ENCODE results near the gene ZNF554.
"Not testable (repeated sequence)": the region's sequence is repeated elsewhere in the genome, so short reads cannot be mapped to it uniquely, and the experiment has no call there.

Gene ZNF554

GRCh38 chr19:2791876-2792275 is 27.8 kb upstream of the ZNF554 start:
- Histone ChIP-seq H3K9me3 (ENCODE audit: insufficient read depth, low read length) (no peaks in the 10 kb centered on the region), H3K27ac (ENCODE audit: low read length) (no peak overlapping the region), H3K4me2 (ENCODE audit: low read length) (no peak overlapping the region), H3K4me3 (ENCODE audit: low read length) (no peak overlapping the region), H3K79me2 (ENCODE audit: low read length) (peaks cover 65% of the 10 kb centered on the region), H3K36me3 (replicated peaks; ENCODE audit: low read depth, low read length) (peaks cover 75% of the 10 kb centered on the region), H3K4me1 (ENCODE audit: low read length) (no peaks in the 10 kb centered on the region), H2AFZ (ENCODE audit: low read depth, low read length) (no peak overlapping the region), H3K9ac (ENCODE audit: low read length) (no peak overlapping the region), H3K27me3 (ENCODE audit: low read depth, low read length) (no peaks in the 10 kb centered on the region), H4K20me1 (ENCODE audit: insufficient read depth, low read length) (peaks cover 9% of the 10 kb centered on the region; the same call in 1 of the 2 replicates)
- no peak for TF ChIP-seq EZH2phosphoT487 (IDR thresholded peaks at IDR 0.05; ENCODE audit: low read depth)
- TF ChIP-seq, protein P1, sequence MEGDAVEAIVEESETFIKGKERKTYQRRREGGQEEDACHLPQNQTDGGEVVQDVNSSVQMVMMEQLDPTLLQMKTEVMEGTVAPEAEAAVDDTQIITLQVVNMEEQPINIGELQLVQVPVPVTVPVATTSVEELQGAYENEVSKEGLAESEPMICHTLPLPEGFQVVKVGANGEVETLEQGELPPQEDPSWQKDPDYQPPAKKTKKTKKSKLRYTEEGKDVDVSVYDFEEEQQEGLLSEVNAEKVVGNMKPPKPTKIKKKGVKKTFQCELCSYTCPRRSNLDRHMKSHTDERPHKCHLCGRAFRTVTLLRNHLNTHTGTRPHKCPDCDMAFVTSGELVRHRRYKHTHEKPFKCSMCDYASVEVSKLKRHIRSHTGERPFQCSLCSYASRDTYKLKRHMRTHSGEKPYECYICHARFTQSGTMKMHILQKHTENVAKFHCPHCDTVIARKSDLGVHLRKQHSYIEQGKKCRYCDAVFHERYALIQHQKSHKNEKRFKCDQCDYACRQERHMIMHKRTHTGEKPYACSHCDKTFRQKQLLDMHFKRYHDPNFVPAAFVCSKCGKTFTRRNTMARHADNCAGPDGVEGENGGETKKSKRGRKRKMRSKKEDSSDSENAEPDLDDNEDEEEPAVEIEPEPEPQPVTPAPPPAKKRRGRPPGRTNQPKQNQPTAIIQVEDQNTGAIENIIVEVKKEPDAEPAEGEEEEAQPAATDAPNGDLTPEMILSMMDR (IDR thresholded peaks at IDR 0.05; ENCODE audit: low read depth, low read length) = no peak

DNA sequence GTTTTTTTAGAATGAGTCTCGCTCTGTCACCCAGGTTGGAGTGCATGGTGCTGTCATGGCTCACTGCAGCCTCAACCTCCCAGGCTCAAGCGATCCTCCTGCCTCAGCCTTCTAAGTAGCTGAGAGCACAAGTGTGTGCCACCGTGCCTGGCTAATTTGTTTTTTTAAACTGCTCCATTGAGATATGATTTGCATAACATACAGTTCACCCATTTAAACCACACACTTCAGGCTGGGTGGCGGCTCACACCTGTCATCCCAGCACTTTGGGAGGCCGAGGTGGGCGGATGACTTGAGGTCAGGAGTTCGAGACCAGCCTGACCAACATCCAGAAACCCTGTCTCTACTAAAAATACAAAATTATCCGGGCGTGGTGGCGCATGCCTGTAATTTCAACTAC is 27.0 kb upstream of the ZNF554 start:
- H3K4me1 ChIP-seq (ENCODE audit: low read length); H3K27ac ChIP-seq (ENCODE audit: low read length): not testable (repeated sequence)

GRCh38 chr19:2793126-2793525 is 26.5 kb upstream of the ZNF554 start:
- TF ChIP-seq, protein P1 (IDR thresholded peaks at IDR 0.05; ENCODE audit: low read depth, low read length) = no peak
- no peak for TF ChIP-seq EZH2phosphoT487 (IDR thresholded peaks at IDR 0.05; ENCODE audit: low read depth)
- Histone ChIP-seq H3K79me2 (ENCODE audit: low read length) (peaks cover 55% of the 10 kb centered on the region), H3K9ac (ENCODE audit: low read length) (no peak overlapping the region), H4K20me1 (ENCODE audit: insufficient read depth, low read length) (peaks cover 9% of the 10 kb centered on the region; the same call in 1 of the 2 replicates), H3K27me3 (ENCODE audit: low read depth, low read length) (no peaks in the 10 kb centered on the region), H3K36me3 (replicated peaks; ENCODE audit: low read depth, low read length) (peaks cover 73% of the 10 kb centered on the region), H3K4me2 (ENCODE audit: low read length) (no peak overlapping the region), H3K4me3 (ENCODE audit: low read length) (no peak overlapping the region), H3K9me3 (ENCODE audit: insufficient read depth, low read length) (no peaks in the 10 kb centered on the region), H2AFZ (ENCODE audit: low read depth, low read length) (no peak overlapping the region), H3K4me1 (ENCODE audit: low read length) (no peaks in the 10 kb centered on the region), H3K27ac (ENCODE audit: low read length) (no peak overlapping the region)

More for the DNA sequence above, 27.0 kb upstream of the ZNF554 start:
- Histone ChIP-seq H3K79me2 (ENCODE audit: low read length) (peaks cover 60% of the 10 kb centered on the region), H3K36me3 (replicated peaks; ENCODE audit: low read depth, low read length) (peaks cover 75% of the 10 kb centered on the region)
- H2AFZ ChIP-seq (ENCODE audit: low read depth, low read length); H3K9ac ChIP-seq (ENCODE audit: low read length); H4K20me1 ChIP-seq (ENCODE audit: insufficient read depth, low read length); H3K9me3 ChIP-seq (ENCODE audit: insufficient read depth, low read length); H3K4me2 ChIP-seq (ENCODE audit: low read length); H3K4me3 ChIP-seq (ENCODE audit: low read length); H3K27me3 ChIP-seq (ENCODE audit: low read depth, low read length): not testable (repeated sequence)

DNA sequence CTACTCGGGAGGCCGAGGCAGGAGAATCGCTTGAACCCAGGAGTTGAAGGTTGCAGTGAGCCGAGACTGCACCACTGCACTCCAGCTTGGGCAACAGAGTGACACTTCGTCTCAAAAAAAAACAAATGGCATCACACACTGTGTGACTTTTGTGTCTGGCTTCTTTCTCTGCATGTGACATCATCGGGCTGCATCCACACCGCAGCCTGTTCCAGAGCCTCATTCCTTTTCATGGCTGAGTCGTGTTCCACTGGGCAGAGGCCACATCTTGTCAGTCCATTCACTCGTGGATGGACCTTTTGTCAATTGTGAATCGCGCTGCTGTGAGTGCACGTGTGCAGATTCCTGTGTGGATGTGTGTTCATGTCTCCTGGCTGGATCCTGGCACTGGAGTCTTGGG is 26.1 kb upstream of the ZNF554 start:
- Histone ChIP-seq H3K36me3 (replicated peaks; ENCODE audit: low read depth, low read length) (peaks cover 75% of the 10 kb centered on the region), H3K27ac (ENCODE audit: low read length) (no peak overlapping the region), H3K4me3 (ENCODE audit: low read length) (no peak overlapping the region), H2AFZ (ENCODE audit: low read depth, low read length) (no peak overlapping the region), H3K9me3 (ENCODE audit: insufficient read depth, low read length) (no peaks in the 10 kb centered on the region), H3K79me2 (ENCODE audit: low read length) (peaks cover 52% of the 10 kb centered on the region), H3K27me3 (ENCODE audit: low read depth, low read length) (no peaks in the 10 kb centered on the region), H3K4me1 (ENCODE audit: low read length) (no peaks in the 10 kb centered on the region), H3K9ac (ENCODE audit: low read length) (no peak overlapping the region), H4K20me1 (ENCODE audit: insufficient read depth, low read length) (peaks cover 9% of the 10 kb centered on the region; the same call in 1 of the 2 replicates), H3K4me2 (ENCODE audit: low read length) (no peak overlapping the region)
- TF ChIP-seq EZH2phosphoT487 (IDR thresholded peaks at IDR 0.05; ENCODE audit: low read depth) = no peak
- TF ChIP-seq, protein P1 (IDR thresholded peaks at IDR 0.05; ENCODE audit: low read depth, low read length) = no peak
